ENCODE results near the gene EIF3M.

Gene EIF3M

GRCh38 chr11:32583459-32584271 is at the start of gene EIF3M:
EIF3M (plus strand) TSS chr11:32583831; CDS start chr11:32583888, 57 bp downstream.
- peak; percentile 83 for DNase-seq (ENCODE audit: low read depth, low spot score)

- no peak for DNase-seq (ENCODE audit: low read depth, low spot score)
Measured at GRCh38 chr11:32538804-32539203, 44.8 kb upstream of the EIF3M start.

- no peak for DNase-seq (ENCODE audit: low read depth, low spot score)
Measured at GRCh38 chr11:32549611-32550187, 33.9 kb upstream of the EIF3M start.

- DNase-seq (ENCODE audit: low read depth, low spot score): no peak
Measured at GRCh38 chr11:32550207-32550606, 33.4 kb upstream of the EIF3M start.

GRCh38 chr11:32555091-32555490 is 28.5 kb upstream of the EIF3M start:
- no peak for DNase-seq (ENCODE audit: low read depth, low spot score)

GRCh38 chr11:32555895-32556294 is 27.7 kb upstream of the EIF3M start:
- DNase-seq (ENCODE audit: low read depth, low spot score): no peak

- no peak for DNase-seq (ENCODE audit: low read depth, low spot score)
Measured at GRCh38 chr11:32561835-32562234, 21.8 kb upstream of the EIF3M start.

GRCh38 chr11:32562839-32563599 is 20.6 kb upstream of the EIF3M start:
- no peak for DNase-seq (ENCODE audit: low read depth, low spot score)

GRCh38 chr11:32563600-32563959 is 20.1 kb upstream of the EIF3M start:
- DNase-seq (ENCODE audit: low read depth, low spot score): no peak

- no peak for DNase-seq (ENCODE audit: low read depth, low spot score)
Measured at GRCh38 chr11:32566517-32566916, 17.1 kb upstream of the EIF3M start.

- no peak for DNase-seq (ENCODE audit: low read depth, low spot score)
Measured at GRCh38 chr11:32567154-32567553, 16.5 kb upstream of the EIF3M start.

GRCh38 chr11:32569313-32569881 is 14.2 kb upstream of the EIF3M start:
- DNase-seq (ENCODE audit: low read depth, low spot score): no peak

- DNase-seq (ENCODE audit: low read depth, low spot score): no peak
Measured at GRCh38 chr11:32571039-32571438, 12.6 kb upstream of the EIF3M start.

- no peak for DNase-seq (ENCODE audit: low read depth, low spot score)
Measured at GRCh38 chr11:32573228-32573627, 10.4 kb upstream of the EIF3M start.

GRCh38 chr11:32574421-32574820 is 9.2 kb upstream of the EIF3M start:
- DNase-seq (ENCODE audit: low read depth, low spot score): no peak

- no peak for DNase-seq (ENCODE audit: low read depth, low spot score)
Measured at GRCh38 chr11:32575070-32575469, 8.6 kb upstream of the EIF3M start.

- DNase-seq (ENCODE audit: low read depth, low spot score): no peak
Measured at GRCh38 chr11:32576456-32576855, 7.2 kb upstream of the EIF3M start.

- DNase-seq (ENCODE audit: low read depth, low spot score): no peak
Measured at GRCh38 chr11:32580967-32581366, 2.7 kb upstream of the EIF3M start.

- no peak for DNase-seq (ENCODE audit: low read depth, low spot score)
Measured at GRCh38 chr11:32581556-32581955, 2.1 kb upstream of the EIF3M start.

GRCh38 chr11:32584921-32585320 is 1.3 kb downstream of the EIF3M start:
- DNase-seq (ENCODE audit: low read depth, low spot score): no peak

GRCh38 chr11:32586576-32587190 is 3.1 kb downstream of the EIF3M start:
- DNase-seq (ENCODE audit: low read depth, low spot score): no peak

GRCh38 chr11:32594272-32594671 is 10.6 kb downstream of the EIF3M start:
- no peak for DNase-seq (ENCODE audit: low read depth, low spot score)
